Peyer's patch (tissue), 4 donors: ENCODE measurements around the gene FGF2.
A peak's percentile ranks its signal among the peaks of the same experiment; 100 is the strongest.

Source experiments
- CTCF ChIP-seq, 6 experiments: fragments of 450-650 bp in 4 of 6; fragments of 200-600 bp in 2 of 6; sonication (generic) in 1 of 6; IDR thresholded peaks; one replicate each; pipeline ENCODE4 v1.5.1; 2017 to 2019; ENCODE audit warnings: antibody characterized with exemption in 6 of 6, mild to moderate bottlenecking in 3 of 6, moderate library complexity in 1 of 6
- POLR2A ChIP-seq, 2 donors: fragments of 450-650 bp; IDR thresholded peaks; one replicate each; pipeline ENCODE4 v1.5.1; 2017; ENCODE audit warnings: antibody characterized with exemption in 2 of 2, mild to moderate bottlenecking in 2 of 2, moderate library complexity in 2 of 2

GRCh38 chr4:122914292-122914904 lies 87.8 kb downstream of the FGF2 start:
- peak in 4 of 6 experiments; percentile 40 to 63 (median 46) for TF ChIP-seq CTCF (IDR thresholded peaks at IDR 0.05)
- TF ChIP-seq POLR2A (IDR thresholded peaks at IDR 0.05) = no peak
